Activated CD8-positive, alpha-beta memory T cell treated with anti-CD3 and anti-CD28 coated beads, Interleukin-2, amount 50 U/mL, for 24 hours (primary cell): Measurements from ENCODE around the gene LRRC45.

ENCODE experiments used
- DNase-seq: peaks from one replicate; pipeline ENCODE4 v3.0.0-alpha.2; 2020; ENCODE audit errors: extremely low read depth

LRRC45 gene

DNA sequence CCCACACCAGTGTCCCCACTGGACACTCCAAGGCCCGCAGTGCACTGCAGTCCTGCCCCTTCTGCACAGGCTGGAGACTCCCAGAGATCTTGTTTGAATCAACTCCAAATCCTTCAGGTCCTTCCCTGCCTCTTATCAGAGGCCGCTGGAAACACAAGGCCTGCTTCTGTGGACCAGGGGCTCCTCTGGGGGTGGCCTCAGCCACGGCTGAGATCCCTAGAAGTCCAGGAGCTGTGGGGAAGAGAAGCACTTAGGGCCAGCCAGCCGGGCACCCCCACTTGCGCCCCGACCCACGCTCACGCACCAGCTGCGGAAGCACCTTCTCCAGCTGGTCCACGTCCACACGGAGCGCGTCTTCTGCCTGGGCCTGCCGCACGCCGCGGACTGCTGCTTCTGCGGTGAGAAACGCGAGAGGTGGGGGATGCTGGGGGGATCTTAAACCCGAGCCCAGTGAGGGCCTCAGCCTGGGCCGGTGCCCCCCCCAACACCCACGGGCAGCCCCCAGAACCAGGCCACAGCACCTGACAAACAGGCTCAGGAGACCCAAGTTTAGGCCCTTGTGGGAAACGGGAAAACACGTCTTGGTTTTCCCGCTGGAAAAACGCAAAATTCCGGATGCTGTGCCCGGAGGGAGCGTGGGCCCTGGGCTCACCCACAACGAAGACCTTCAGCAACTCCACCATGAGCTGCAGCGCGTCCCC is 4.0 kb upstream of the LRRC45 start:
- no peak for DNase-seq

DNA sequence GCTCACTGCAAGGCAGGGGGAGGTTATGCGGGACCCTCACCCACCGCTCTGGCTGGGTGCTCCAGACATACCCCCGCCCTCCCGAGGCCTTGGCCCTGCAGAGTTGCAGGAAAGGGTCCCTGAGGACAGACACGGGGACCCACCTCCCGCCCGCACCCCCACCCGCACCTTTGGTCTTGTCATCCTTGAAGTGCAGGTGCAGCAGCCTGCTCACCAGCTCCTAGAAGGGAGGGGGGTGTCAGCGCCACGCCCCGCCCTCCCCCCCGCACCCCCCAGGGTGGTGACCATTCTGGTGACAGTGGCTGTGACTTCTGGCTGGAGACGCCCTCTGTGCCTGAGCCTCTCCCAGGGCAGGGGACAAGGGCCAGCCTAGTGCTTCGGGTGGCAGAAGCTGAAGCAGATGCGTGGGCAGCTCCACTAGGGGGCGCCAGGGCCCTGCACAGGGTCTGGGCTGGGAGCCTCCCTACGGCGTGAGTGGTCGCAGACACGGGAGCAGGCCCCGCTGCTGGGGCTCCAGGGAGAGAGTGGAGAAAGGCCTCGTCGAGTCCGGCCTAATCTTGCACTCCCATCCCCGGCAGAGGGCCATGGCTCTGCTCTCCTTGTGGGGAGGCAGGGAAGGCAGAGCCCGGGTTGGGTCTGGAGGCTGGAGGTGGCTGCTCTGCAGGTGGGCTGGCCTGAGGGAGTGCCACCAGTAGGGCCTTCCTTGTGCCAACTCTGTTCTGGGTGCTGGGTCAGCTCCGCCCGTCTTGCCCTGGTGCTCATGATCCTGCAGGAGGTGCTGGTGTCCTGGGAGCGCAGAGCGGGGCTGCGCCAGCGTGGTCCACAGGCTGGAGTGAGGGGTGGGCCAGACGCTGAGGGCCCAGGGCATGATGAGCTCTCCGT is 3.2 kb upstream of the LRRC45 start:
- DNase-seq: no peak

DNA sequence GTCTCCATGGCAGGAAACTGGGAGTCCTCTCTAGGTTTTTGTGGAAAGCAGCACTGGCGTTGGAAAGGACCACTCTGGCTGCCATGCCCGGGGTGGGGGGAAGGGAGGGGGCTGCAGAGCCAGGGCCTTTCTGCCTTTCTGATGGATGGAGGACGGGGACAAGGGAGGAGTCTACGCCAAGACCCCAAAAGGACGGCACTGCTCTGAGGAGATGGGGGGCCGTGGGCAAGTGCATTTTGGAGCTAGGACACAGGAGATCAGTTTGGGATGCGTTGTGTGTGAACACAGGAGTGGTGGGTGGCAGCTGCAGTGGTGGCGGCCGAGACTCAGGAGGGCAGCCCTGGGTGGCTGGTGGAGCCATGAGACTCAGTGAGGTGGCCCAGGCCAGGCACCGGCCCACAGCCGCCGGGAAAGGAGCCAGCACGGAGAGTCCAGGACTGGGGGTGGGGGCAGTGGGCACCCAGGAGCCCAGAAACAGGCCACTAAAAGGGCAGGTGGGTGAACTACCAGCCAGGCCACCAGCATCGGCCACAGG is 2.5 kb upstream of the LRRC45 start:
- no peak for DNase-seq

DNA sequence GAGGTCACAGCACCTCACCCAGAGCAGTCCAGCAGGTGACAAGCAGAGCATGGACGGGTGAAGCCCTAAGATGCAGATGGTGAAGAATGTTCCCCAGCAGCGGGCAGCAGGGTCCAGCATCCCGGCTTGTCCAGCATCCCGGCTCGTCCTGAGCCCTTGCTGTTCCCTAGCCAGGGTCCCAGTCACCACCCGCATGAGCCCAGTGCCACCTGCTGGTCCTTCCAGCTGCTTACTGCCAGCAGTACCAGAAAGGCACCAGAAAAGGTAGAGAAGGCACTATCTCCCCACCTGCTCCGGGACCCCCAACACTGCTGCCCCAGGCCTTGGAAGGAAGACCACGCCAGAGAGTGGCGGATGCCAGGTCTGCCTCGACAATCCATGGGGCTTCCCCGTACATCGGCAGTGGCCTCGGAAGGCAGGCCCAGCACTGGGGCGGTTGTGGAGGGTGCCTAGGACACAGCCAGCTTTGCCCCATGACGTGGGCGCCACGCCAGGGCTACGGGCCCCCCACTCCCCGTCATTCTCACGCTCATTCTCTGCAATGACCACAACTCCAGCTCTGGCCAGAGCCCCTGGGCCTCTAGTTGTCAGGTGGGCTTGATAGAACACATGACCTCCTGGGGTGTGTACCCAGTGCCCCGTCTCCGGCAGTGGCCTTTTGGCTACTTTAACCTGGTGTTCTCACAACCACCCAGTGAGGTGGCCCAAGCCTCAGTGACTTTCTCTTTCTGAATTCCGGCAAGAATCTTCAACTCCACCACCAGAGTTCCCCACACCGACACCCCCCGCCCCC is 1.8 kb upstream of the LRRC45 start:
- no peak for DNase-seq

DNA sequence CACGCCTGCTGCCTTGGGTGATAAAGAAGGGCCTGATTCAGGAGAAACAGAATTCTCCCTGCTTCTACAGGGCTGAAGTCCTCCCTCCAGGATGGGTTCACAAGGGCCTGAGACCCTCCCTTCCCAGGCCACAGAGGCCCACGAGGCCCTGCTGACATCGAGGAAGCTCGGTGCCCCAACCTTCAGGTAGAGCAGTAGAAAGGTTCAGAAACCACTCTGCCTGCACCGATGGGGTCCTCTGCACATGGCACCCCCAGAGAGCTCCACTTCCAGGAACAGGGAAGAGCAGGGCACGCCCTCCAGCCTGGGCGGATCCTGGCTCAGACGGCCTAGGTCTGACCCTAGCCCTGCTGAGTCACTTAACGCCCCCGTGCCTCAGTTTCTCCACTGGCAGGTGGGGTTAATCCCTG is 1.2 kb upstream of the LRRC45 start:
- no peak for DNase-seq

DNA sequence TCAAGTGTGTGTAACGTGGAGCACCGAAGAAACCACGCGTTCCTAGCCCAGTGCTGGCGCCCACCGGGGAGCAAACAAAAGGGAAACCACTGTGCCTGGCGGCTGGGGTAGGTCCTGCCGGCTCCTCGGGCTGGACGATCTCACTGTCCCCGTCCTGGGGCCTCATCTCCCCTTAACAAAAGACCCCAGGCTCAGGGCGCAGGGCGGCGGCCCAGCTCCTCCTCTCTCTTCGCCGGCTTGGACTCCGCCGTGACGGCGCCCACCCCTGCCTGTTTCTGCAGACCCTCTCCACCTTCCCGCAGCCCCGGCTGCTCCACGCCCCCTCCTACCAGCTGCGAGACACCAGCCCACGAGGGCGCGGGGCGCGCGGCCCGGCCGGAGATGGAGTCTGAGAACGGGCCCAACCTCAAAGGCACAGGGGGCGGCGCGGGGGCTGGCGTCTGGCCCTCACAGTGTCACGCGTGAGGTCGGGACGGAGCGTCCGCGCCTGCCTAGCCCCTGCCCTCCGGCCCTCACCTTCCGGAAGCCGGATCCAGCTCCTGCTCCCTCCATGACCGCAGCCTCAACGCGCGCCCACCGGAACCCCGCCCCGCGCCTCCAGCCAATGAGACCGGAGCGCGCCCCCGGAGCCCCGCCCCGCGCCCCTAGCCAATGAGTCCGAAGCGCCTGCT is 660 bp upstream of the LRRC45 start, which contains the start of gene CENPX:
Gene CENPX, minus strand, starts transcription at position 569 of the 671 bp plus-strand sequence. Its CDS starts 17 bp downstream, at position 552.
- DNase-seq: no peak

DNA sequence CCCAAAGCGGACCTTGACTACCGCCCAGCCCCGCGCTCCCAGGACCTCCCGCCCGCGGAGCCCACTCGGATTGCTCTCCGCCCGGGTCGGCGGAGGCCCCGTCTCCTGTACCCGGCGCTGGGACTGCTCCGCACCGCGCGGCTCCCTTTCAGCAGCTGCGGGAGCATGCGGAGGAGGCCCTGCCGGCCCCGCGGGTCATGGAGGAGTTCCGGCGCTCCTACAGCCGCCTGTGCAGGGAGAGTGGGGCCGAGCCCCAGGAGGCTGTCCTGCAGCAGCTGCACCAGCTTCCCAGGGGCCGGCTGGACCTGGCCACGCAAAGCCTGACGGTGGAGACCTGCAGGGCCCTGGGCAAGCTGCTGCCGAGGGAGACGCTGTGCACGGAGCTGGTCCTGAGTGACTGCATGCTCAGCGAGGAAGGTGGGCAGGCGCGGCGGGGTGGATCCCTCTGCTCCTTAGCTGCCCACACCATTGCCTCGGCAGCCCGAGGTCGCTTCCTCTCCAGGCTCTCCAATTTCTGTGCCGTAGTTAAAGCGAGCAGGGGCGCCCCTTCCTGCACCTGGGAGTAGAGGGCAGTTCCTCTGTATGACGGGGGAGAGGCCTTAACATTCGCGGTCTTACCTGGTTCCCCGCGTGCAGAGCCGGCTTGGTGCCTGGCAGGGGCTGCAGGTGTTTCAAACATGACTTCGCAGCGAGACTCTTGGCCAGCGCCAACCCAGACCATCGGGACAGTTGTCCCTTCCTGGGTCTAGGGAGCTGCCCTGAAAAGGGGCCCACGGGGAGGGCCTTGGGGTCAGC is 539 bp downstream of the LRRC45 start:
- DNase-seq: no peak

DNA sequence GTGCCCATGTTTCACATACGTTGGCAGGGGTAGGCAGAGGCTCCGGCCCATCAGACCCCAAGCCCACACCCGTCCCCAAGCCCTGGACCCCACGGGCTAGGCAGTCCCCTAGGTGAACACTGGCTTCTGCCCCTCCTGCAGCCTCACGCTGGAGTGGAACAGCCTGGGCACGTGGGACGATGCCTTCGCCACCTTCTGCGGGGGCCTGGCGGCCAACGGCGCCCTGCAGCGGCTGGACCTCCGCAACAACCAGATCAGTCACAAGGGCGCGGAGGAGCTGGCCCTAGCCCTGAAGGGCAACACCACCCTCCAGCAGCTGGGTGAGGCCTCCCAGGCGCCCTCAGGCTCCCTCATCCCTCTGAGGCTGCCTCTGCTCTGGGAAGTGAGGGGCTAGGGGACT is 1.8 kb downstream of the LRRC45 start:
- no peak for DNase-seq

DNA sequence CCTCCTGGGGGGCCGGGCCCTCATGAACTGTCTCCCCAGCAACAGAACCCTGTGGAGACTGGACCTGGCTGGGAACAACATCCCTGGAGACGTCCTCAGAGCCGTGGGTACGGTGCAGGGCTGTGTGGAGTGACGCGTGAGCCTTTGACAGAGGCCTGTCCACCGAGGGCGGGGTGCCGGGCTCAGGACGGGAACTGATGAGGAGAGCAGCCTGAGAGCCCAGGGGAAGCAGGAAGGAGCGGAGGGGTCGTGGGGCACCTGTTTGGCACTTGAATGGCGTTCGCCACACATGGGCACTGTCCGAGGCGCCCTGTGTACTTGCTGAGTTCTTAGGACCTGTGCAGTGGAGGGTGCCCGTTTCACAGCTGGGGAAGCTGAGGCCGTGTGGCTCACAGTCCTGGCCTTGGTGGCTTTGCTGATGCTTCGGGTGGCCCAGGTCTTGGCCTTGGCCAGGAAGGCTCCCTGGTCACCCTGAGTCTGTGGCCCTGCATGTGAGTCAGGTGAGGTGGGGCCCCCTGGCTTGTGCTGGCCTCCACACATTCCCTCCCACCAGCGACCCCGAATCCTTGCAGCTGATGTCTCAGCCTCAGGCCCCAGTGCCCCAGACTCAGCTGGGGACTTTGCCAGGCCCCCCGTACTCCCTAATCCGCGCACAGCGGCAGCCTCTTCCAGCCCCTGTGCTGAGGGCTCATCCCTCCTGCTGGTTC is 2.4 kb downstream of the LRRC45 start:
- no peak for DNase-seq

DNA sequence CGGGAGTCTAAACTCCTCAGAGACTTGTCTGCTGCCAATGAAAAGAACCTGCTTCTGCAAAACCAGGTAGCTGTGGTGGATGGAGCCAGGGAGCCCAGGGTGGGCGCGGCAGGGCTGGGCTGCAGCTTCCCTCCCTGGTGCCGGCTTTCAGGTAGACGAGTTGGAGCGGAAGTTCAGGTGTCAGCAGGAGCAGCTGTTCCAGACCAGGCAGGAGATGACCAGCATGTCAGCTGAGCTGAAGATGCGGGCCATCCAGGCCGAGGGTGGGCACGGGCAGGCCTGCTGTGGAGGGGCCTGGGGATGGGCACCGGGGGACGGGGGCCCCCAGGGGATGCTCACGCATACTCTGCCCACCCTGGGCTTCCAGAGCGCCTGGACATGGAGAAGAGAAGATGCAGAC is 5.1 kb downstream of the LRRC45 start:
- DNase-seq: no peak

DNA sequence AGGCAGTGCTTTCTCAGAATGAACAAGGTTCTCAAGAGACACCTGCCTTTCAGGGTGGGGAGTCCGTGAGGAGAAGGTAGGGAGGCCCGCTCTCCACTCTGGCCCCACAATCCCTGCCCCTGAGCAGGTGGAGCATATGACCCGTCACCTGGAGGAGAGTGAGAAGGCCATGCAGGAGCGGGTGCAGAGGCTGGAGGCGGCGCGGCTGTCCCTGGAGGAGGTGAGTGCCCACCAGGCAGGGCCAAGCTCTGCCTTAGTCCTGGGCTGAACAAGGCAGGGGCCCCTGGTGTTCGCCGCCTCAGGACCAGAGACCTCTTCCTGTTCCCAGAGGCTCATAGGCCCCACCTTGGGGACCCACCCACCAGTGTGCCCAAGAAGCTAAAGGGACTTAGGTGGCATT is 5.9 kb downstream of the LRRC45 start:
- no peak for DNase-seq

DNA sequence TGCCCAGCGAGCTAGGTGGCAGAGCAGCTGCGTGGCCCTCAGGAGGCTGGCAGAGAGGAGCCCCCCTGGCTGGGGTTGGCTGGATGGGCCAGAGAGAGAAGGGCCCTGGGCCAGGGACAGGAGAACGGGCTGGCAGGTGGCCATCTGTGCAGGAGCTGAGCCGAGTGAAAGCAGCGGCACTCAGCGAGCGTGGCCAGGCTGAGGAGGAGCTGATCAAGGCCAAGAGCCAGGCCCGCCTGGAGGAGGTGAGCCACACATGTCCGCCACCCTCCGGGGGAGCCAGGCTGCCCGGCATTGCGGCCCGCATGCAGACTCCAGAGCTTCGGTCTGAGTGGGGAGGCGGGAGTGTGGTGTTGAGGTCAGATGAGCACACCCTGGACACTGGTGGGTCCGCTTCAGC is 6.3 kb downstream of the LRRC45 start:
- no peak for DNase-seq

DNA sequence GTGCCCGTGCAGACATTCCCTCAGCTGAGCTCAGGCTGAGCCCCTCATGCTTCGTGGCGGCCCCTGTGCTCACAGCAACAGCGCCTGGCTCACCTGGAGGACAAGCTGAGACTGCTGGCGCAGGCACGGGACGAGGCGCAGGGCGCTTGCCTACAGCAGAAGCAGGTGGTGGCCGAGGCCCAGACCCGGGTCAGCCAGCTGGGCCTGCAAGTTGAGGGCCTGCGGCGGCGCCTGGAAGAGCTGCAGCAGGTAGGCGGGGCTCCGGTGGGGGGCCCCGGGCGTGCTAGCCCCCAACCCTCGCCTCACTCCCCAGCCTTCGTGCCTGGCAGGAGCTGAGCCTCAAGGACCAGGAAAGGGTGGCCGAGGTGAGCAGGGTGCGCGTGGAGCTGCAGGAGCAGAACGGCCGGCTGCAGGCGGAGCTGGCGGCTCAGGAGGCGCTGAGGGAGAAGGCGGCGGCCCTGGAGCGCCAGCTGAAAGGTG is 6.9 kb downstream of the LRRC45 start:
- no peak for DNase-seq

DNA sequence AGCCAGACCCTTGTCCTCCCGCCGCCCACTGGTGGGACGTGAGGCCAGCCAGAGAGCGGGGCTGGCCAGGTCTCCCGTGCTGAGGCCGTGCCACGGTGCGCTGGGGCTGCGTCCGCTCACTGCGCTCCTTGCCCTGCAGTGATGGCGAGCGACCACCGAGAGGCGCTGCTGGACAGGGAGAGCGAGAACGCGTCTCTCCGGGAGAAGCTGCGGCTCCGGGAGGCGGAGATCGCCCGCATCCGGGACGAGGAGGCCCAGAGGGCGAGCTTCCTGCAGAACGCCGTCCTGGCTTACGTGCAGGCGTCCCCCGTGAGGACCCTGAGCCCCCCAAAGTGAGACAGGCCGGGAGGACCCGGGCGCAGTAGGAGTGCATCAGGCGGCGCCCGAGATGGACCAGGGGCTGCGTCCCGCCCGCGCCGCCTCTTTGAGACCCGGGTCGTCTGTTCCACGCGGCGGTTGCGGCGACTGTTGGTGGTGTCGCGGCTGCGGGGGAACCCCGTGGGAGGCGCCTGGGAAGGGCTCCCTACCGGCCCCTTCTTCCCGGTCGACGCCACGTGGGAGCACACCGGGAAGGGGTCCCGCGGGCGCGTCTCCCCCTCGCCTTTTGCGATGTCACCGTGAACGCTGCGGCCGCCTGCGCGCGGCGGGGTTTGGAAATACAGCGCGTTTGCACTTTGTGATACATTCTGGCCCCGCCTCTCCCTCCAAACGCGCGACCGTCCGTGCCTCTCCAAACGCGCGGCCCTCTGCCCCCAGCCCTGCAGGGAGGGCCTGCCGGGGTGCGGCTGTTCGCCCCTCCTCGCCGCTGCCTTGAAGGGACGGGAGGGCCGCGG is 7.6 kb downstream of the LRRC45 start:
- peak; percentile 38 for DNase-seq

DNA sequence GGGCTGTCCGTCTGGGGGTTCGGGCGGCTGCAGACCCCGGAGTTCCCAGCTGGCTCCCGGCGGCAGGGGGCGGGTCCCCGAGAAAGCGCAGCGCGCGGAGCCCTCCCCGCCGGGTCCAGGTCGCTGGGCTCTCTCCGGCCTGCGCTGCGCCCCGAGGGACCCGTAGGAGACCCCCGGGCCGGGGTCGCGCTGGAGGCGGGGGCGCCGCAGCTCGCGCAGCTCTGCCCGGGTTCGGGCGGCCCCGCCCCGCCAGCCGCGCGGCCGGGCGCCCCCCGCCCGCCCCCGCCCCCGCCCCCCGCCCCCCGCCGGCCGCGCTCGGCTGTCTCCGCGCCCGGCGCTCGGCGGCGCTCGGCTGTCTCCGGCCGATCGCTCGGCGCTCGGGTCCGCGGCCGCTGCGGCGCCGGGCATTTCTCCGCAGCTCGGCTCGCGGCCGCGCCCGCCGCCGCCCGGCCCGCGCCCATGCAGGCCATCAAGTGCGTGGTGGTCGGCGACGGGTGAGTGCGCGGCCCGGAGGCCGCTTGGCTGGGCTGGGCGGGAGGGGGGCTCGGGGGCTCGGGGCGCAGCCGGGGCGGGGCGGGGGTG is 8.3 kb downstream of the LRRC45 start, which contains the start of gene RAC3:
Gene RAC3, plus strand, starts transcription at position 376 of the 582 bp plus-strand sequence. Its CDS starts 84 bp downstream, at position 460.
- no peak for DNase-seq

DNA sequence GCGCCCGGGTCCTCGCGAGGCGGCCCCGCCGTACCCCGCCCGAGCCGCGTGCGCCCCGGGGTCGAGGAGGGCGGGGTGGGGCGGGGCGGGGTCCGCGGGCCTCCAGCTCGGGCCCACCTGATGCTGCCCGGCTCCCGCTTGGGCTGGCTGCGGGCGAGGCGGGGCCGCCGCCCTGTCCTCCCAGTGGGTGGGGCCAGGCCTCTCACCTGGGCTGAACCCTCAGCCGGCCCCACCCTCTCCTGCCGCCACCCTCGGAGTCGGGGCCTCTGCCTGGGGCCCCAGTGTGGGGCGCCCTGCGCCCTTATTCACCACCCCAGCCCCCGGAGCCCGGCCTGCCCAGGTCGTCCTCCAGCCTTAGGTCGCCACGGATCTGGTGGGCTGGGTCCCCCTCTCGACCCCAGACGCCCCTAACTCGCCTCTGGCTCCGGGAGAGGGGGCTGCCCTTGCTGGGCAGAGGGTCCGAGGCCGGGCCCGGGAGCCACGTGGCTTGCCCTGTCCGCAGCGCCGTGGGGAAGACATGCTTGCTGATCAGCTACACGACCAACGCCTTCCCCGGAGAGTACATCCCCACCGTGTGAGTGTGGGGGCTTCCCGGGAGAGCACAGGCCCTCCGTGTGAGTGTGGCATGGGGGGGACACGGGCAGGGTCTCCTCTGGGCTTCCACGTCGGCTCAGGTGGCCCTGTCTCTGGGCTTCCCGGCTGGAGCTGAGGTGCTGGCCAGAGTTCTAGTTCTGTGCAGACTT is 9.0 kb downstream of the LRRC45 start:
- no peak for DNase-seq

DNA sequence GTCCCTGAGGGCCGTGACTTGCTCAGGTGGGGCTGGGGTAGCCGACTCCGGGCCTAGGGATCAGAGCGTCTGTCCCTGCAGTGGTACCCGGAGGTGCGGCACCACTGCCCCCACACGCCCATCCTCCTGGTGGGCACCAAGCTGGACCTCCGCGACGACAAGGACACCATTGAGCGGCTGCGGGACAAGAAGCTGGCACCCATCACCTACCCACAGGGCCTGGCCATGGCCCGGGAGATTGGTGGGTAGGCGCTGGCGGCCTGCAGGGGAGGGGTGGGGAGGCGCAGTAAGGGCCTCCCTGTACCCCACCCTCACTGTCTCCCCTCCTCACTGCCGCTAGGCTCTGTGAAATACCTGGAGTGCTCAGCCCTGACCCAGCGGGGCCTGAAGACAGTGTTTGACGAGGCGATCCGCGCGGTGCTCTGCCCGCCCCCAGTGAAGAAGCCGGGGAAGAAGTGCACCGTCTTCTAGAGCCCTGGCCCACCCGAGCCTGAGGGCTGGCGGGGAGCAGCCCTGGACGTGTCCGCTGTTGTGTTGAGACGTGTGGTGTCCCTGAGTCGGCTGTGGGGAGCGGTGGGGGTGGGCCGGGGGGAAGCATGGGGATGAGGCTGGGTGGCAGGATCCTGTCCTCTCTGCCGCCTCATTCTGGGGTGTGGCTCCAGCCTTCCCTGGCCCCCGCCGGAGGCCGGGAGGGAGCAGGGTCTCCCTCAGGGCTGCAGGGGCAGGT is 10.4 kb downstream of the LRRC45 start:
- DNase-seq: no peak
